Aorta (tissue), 5 donors: ENCODE measurements around the gene STAC2. TPM values are rescaled to one million over a fixed set of nuclear protein-coding genes. Genes with fewer than 3 reads are reported as not detected.

Experiments used
- ATAC-seq: fragments of 200-7000 bp; cut with Tn5 transposase; one replicate; pipeline ENCODE4 v1.9.1; 2022; ENCODE audit warnings: moderate library complexity; ENCODE audit not compliant: low FRiP score
- DNase-seq, 2 donors: peaks; one replicate each; pipeline ENCODE4 v3.0.0-alpha.2; 2020
- H3K27ac ChIP-seq, 2 donors: one replicate each; pipeline ENCODE4 v1.5.1; 2013; ENCODE audit warnings: low read length in 2 of 2, mild to moderate bottlenecking in 2 of 2, moderate library complexity in 2 of 2, control low read depth in 1 of 2, inconsistent platforms in 1 of 2, low read depth in 1 of 2
- H3K27me3 ChIP-seq, 2 donors: one replicate each; pipeline ENCODE4 v1.6.1; 2013; ENCODE audit warnings: control low read depth in 1 of 2, low read length in 1 of 2, mild to moderate bottlenecking in 1 of 2, moderate library complexity in 1 of 2; ENCODE audit not compliant: insufficient read depth in 2 of 2, control insufficient read depth in 1 of 2
- H3K36me3 ChIP-seq, 2 donors: one replicate each; pipeline ENCODE4 v1.6.1; 2013; ENCODE audit warnings: control low read depth in 1 of 2, low read length in 1 of 2, mild to moderate bottlenecking in 1 of 2; ENCODE audit not compliant: insufficient read depth in 2 of 2, control insufficient read depth in 1 of 2
- H3K4me1 ChIP-seq, 2 donors: one replicate each; pipeline ENCODE4 v1.6.1; 2013; ENCODE audit warnings: low read length in 2 of 2, control low read depth in 1 of 2, mild to moderate bottlenecking in 1 of 2, moderate library complexity in 1 of 2; ENCODE audit not compliant: insufficient read depth in 2 of 2, control insufficient read depth in 1 of 2
- H3K4me3 ChIP-seq, 2 donors: one replicate each; pipeline ENCODE4 v1.5.1; 2013; ENCODE audit warnings: low read length in 2 of 2, control low read depth in 1 of 2, mild to moderate bottlenecking in 1 of 2
- H3K9me3 ChIP-seq: one replicate; pipeline ENCODE4 v1.6.1; 2013; ENCODE audit warnings: mild to moderate bottlenecking, low read length; ENCODE audit not compliant: control insufficient read depth
- WGBS, 2 donors: extraction: QIAGEN DNeasy Blood & Tissue Kit; methylation state at CpG; one replicate each; pipeline ENCODE4 v1.1.7; 2013; 5-methylcytosine and 5-hydroxymethylcytosine counted together
- intact Hi-C, 2 donors: fragments of 100-400 bp; cut with DNase I; formaldehyde crosslinking; loops; one replicate each; pipeline versions ENCODE4 v1.14.2 to v1.15.0; 2022
- polyA plus RNA-seq, 2 donors: library from polyadenylated mRNA; stranded (reverse); fragments of 200-250 nt; gene quantifications; one replicate each; pipeline ENCODE4 v1.2.3, GENCODE V29; 2013
- total RNA-seq, 2 donors: library from RNA; stranded (reverse); fragmentation: NEBNext Ultra II Directional; extraction: Animal tissue kit (Norgen Biotek cat#: 25700); gene quantifications; one replicate each; pipeline ENCODE4 v1.2.1, GENCODE V29; 2021
- donor health status: healthy with polysubstance abuse.
- donor health status: Bipolar disorder and iron deficiency.
- donor health status: DM: no; HTN: no; CAD: no.
- donor health status: DM: no; HTN: no; CAD: no.
- donor health status: DM: yes; HTN: yes; CAD: no.

The STAC2 gene
- total and polyA plus RNA-seq, 4 donors, result 2.0 to 53.3 (median 16.9) TPM

GRCh38 chr17:39225959-39226683 is 376 bp upstream of the STAC2 start:
- DNase-seq (peak; percentile 92 to 97), ATAC-seq (peak; percentile 85)
- no peaks in the 10 kb centered on the region for H3K27me3 ChIP-seq
- no peak overlapping the region for H3K27ac ChIP-seq
- no peaks in the 10 kb centered on the region for H3K9me3 ChIP-seq
- H3K36me3 ChIP-seq, result no peaks in the 10 kb centered on the region
- H3K4me3 ChIP-seq, result peak overlapping the region; percentile 31 to 46
- no peaks in the 10 kb centered on the region for H3K4me1 ChIP-seq
- intact Hi-C loops, result no loop called here
- WGBS, 2 donors, result 16 to 17% methylated on average over 24 of the region's 24 CpGs

GRCh38 chr17:39224778-39225307 is 902 bp downstream of the STAC2 start:
- DNase-seq, result no peak
- Histone ChIP-seq H3K27ac (peak overlapping the region in 1 of 2 donors; percentile 23), H3K4me1 (peaks cover 0 to 2% of the 10 kb centered on the region in 2 donors), H3K4me3 (peak overlapping the region; percentile 31 to 46), H3K27me3 (no peaks in the 10 kb centered on the region), H3K36me3 (no peaks in the 10 kb centered on the region), H3K9me3 (no peaks in the 10 kb centered on the region)
- 25 to 28% methylated on average over 61 to 68 of the region's 68 CpGs for WGBS, 2 donors
- ATAC-seq, result no peak
- intact Hi-C loops, result no loop called here

- Histone ChIP-seq H3K4me1 (peaks cover 0 to 2% of the 10 kb centered on the region in 2 donors), H3K27me3 (no peaks in the 10 kb centered on the region), H3K4me3 (no peak overlapping the region), H3K9me3 (no peaks in the 10 kb centered on the region), H3K36me3 (no peaks in the 10 kb centered on the region), H3K27ac (no peak overlapping the region)
- ATAC-seq (no peak), DNase-seq (no peak)
- WGBS, 2 donors, result 89 to 92% methylated on average over 28 to 33 of the region's 33 CpGs
- intact Hi-C loops, result no loop called here
These were observed 1.6 kb downstream of the STAC2 start for GRCh38 chr17:39223907-39224777.

- 50 to 58% methylated on average over 9 of the region's 9 CpGs for WGBS, 2 donors
- Histone ChIP-seq H3K4me1 (peaks cover 0 to 2% of the 10 kb centered on the region in 2 donors), H3K27me3 (no peaks in the 10 kb centered on the region), H3K9me3 (no peaks in the 10 kb centered on the region), H3K4me3 (no peak overlapping the region), H3K36me3 (no peaks in the 10 kb centered on the region), H3K27ac (peak overlapping the region; percentile 23 to 62)
- ATAC-seq, result peak; percentile 24
- peak; percentile 79 to 89 for DNase-seq
- intact Hi-C loops, result no loop called here
These were observed 2.6 kb downstream of the STAC2 start for GRCh38 chr17:39222866-39223834.

- Histone ChIP-seq H3K27ac (peak overlapping the region; percentile 23 to 62), H3K4me1 (peaks cover 0 to 2% of the 10 kb centered on the region in 2 donors), H3K36me3 (no peaks in the 10 kb centered on the region), H3K4me3 (no peak overlapping the region), H3K27me3 (no peaks in the 10 kb centered on the region), H3K9me3 (no peaks in the 10 kb centered on the region)
- DNase-seq (no peak), ATAC-seq (no peak)
- 38 to 41% methylated on average over 7 of the region's 7 CpGs for WGBS, 2 donors
- intact Hi-C loops, result no loop called here
These were observed 3.6 kb downstream of the STAC2 start for GRCh38 chr17:39222151-39222550.

GRCh38 chr17:39221572-39221971 is 4.2 kb downstream of the STAC2 start:
- Histone ChIP-seq H3K4me1 (peaks cover 0 to 2% of the 10 kb centered on the region in 2 donors), H3K36me3 (no peaks in the 10 kb centered on the region), H3K9me3 (no peaks in the 10 kb centered on the region), H3K27me3 (no peaks in the 10 kb centered on the region), H3K27ac (peak overlapping the region in 1 of 2 donors; percentile 62), H3K4me3 (no peak overlapping the region)
- DNase-seq, result no peak
- intact Hi-C loops, result no loop called here
- WGBS, 2 donors, result 97% methylated on average over 6 of the region's 6 CpGs
- no peak for ATAC-seq

GRCh38 chr17:39219647-39220154 is 6.0 kb downstream of the STAC2 start:
- DNase-seq (peak; percentile 82 to 89), ATAC-seq (peak; percentile 82)
- H3K4me3 ChIP-seq, result no peak overlapping the region
- peak overlapping the region in 1 of 2 donors; percentile 72 for H3K27ac ChIP-seq
- peaks cover 0 to 2% of the 10 kb centered on the region in 2 donors for H3K4me1 ChIP-seq
- no peaks in the 10 kb centered on the region for H3K27me3 ChIP-seq
- no peaks in the 10 kb centered on the region for H3K36me3 ChIP-seq
- intact Hi-C loops, result no loop called here
- no peaks in the 10 kb centered on the region for H3K9me3 ChIP-seq
- WGBS, 2 donors, result 1 to 6% methylated on average over 8 of the region's 8 CpGs

GRCh38 chr17:39218906-39219305 is 6.8 kb downstream of the STAC2 start:
- Histone ChIP-seq H3K36me3 (no peaks in the 10 kb centered on the region), H3K27me3 (no peaks in the 10 kb centered on the region), H3K27ac (peak overlapping the region in 1 of 2 donors; percentile 60), H3K9me3 (no peaks in the 10 kb centered on the region), H3K4me3 (no peak overlapping the region), H3K4me1 (peaks cover 0 to 2% of the 10 kb centered on the region in 2 donors)
- DNase-seq (no peak), ATAC-seq (no peak)
- WGBS, 2 donors, result 61 to 65% methylated on average over 8 of the region's 8 CpGs
- intact Hi-C loops, result no loop called here
